NB4 (cell line): Measurements from ENCODE around the gene CD276.

Experiments
- CTCF ChIP-seq: IDR thresholded peaks from one replicate; pipeline ENCODE4 v1.5.1; 2012; ENCODE audit warnings: low read depth, low read length
- MYC ChIP-seq: IDR thresholded peaks from 2 replicates; pipeline ENCODE4 v1.6.1; 2011; ENCODE audit warnings: low read depth, low read length
- POLR2A ChIP-seq: IDR thresholded peaks from 2 replicates; pipeline ENCODE4 v1.6.1; 2011; ENCODE audit warnings: mild to moderate bottlenecking; ENCODE audit not compliant: insufficient read length; ENCODE audit errors: extremely low read depth
- TF ChIP-seq, protein P1 (sequence below): IDR thresholded peaks from 2 replicates; pipeline ENCODE4 v1.6.1; 2011; ENCODE audit warnings: low read depth, low read length

- no peak for TF ChIP-seq CTCF
- no peak for TF ChIP-seq POLR2A
- TF ChIP-seq, protein P1, sequence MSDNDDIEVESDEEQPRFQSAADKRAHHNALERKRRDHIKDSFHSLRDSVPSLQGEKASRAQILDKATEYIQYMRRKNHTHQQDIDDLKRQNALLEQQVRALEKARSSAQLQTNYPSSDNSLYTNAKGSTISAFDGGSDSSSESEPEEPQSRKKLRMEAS = no peak
- TF ChIP-seq MYC = no peak
These were observed 36.7 kb upstream of the CD276 start for GRCh38 chr15:73647259-73648013.
